Stimulated activated naive CD4-positive, alpha-beta T cell (primary cell): Measurements from ENCODE around the gene RUNX1.
"Not testable (repeated sequence)": the region's sequence is repeated elsewhere in the genome, so short reads cannot be mapped to it uniquely, and the experiment has no call there.

Experiments
- DNase-seq, 6 experiments: peaks; one replicate each; lab custom pipeline; 2025; lab: John Stamatoyannopoulos, UW

The RUNX1 gene

GRCh38 chr21:34807146-34807880 is 241.8 kb downstream of the RUNX1 start:
- DNase-seq = no peak

GRCh38 chr21:34806423-34806822 is 242.7 kb downstream of the RUNX1 start:
- DNase-seq = no peak

DNA sequence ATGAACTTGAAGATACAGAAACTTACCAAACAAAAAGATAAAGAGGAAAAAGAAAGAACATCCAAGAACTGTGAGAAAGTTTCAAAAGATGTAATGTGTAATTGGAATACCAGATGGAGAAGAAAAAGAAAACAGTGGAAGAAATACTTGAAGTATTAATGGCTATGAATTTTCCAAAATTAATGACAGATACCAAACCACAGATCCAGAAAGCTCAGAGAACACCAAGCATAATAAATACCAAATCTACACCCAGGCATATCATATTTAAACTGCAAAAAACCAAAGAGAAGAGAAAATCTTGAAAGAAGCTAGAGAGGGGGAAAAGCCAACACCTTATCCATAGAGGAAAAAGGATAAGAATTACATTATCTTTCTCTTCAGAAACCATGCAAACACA is 243.9 kb downstream of the RUNX1 start:
- no peak for DNase-seq

- not testable (repeated sequence) for DNase-seq
Measured at GRCh38 chr21:34804584-34804983, 244.5 kb downstream of the RUNX1 start.

DNA sequence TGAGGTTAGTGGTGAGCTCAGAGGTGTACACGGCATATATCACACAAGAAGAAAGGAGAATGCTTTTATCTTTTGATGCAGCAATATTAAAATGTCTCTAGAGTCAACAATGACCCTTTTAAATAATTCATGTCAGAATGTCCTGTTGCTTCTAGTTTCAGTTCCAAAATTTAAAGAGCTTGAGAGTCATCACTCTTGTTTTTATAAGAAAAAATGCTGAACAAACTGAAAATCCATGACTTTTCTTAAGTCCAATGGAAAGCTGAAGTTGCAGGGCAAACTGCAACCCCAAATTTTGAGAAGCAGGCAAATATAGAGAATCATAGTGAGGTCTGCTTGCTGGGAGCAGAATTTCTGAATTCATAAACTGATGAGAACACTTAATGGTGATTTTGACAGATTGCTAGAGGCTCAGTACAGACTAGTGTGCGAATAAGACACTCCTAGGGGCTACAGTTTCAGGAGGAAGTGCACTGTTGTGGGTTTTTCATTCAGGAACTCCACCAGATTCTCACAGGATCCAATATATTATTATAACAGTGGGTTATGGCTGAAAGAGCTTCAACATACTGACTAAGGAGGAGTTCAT is 245.2 kb downstream of the RUNX1 start:
- DNase-seq = no peak

DNA sequence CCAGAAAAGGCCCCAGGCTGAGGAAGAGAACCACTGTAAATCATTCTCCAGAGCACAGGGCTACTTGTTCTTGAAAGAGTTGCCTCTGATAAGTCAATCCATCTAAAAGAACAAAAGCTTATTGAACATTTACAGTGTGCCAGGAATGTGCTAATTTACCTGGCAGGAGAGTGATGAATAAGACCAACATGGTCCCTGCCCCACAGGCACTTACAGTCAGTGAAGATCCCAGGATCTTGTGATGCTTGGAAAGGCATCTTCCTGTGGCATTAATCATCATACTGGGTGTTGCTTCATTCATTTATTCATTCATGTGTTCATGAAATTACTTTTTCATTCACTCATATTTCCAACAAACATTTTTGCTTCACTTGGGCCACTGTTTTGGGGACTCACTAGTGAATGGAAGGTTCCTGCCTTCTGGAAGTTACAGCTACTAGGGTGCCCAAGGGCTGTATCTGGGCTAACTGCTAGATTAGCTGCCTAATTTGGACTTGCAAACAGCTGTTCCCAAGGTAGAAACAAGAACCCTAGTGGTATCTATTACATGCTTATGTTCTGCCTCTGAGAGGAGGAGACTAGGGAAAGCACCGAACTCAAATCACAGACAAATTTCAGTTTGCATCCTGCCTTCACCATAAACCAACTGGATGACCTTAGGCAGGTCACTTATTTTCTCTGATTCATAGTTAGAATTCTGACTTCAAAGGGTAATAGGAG is 246.8 kb downstream of the RUNX1 start:
- no peak for DNase-seq

- DNase-seq = no peak
Measured at GRCh38 chr21:34801519-34802132, 247.5 kb downstream of the RUNX1 start.

- DNase-seq = no peak
Measured at GRCh38 chr21:34800797-34801518, 248.1 kb downstream of the RUNX1 start.

DNA sequence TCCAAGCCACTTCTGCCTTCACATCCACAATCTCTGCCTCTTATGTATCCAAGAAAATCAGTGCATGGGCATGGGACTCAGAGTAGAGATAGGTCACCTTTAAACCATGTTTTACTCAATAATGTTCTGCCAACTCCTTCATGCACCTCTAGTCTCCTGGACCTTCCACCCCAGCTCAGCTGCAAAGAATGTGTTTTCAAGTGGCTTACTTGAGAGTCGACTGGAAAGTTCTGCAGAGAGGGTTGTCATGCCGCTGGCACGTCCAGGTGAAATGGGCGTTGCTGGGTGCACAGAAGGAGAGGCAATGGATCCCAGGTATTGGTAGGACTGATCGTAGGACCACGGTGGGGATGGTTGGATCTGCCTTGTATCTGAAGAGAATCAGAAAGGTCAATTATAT is 250.0 kb downstream of the RUNX1 start:
- DNase-seq = no peak

DNA sequence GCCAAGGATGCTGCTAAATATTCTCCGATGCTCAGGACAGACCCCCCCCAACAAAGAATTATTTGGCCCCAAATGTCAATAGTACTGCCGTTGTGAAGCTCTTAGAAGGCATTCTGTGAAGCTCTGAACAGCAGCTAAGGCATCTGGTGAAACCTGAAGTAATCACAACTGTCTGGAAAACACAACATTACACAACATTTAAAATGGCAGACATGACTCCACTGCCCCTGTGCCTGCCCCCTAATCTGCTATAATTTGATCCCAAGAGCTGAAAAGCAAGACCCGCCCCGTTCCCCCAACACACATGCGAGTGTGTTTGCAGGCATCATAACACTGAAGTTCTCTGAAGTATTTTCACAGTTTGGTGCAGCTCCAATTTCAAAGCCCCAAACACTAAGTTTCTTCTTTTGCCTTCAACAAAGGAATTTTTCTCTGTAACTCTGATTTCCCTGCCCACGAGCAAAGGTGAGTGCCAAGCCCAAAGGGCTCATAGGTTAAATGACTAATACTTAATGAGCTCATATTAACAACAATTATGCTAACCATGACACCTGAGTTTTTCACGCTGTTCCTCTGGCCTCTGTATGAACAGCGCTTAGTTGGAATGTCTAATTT is 251.1 kb downstream of the RUNX1 start:
- DNase-seq = no peak

GRCh38 chr21:34797201-34797525 is 251.9 kb downstream of the RUNX1 start:
- DNase-seq = no peak

DNA sequence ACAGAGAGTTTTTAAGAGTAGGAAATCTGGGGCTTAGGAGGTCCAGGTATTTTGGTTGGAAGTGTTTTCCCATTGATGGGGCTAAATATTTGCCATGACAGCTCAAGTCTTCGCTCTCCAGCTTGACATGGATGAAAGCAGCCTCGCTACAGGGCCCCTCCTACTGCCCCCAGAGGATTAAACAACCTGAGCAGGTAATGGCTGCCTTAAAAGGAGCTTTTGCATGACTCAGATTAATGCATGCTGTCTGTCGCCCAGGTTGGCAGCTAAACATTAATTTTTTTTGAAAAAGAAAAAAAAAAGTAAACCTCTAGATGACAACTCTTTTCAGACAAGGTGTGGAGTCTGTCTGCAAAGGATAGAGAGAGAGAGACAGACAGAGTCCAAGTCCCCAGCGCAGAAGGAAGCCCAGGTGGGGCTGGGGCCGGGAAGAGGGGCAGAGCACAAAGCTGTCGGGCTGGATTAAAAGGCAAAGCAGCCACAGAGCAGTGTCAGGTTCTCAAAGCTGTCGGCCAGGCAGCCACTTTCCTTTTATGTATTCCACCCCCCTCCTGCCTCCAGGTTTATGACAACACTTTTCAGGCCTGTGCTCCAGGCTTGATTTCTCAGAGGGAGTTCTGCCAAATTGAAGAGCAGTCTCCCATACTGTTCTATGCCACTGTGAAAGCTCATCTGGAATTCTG is 252.4 kb downstream of the RUNX1 start:
- DNase-seq = no peak

DNA sequence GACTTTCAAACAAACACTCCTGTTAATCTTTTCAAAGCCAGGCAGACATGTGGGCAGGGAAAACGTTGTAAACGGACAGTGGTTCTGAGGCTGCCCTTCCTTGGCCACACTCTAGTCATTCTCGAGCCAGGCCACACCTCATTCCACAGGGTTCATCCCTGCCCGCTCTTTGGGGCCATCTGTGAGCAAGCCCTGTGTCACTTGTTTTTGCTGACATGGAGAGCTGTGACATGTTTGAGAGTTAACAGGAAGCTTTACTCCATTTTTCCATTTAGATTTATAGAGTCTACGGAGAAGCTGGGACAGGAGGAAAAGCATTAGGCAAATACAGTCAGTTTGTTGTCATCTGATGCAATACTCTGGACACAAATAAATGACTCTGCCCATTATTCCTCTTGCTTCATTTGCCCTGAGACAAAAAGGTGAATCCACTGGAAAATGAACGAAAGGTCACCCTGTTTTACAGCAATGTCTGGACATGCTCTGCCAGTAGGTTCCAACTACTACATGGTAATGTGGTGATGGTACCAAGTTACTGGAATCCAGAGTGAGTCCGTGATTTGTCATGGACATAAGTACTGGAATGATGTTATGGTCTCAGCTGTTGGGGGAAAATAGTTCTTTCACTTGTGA is 253.4 kb downstream of the RUNX1 start:
- DNase-seq = no peak

DNA sequence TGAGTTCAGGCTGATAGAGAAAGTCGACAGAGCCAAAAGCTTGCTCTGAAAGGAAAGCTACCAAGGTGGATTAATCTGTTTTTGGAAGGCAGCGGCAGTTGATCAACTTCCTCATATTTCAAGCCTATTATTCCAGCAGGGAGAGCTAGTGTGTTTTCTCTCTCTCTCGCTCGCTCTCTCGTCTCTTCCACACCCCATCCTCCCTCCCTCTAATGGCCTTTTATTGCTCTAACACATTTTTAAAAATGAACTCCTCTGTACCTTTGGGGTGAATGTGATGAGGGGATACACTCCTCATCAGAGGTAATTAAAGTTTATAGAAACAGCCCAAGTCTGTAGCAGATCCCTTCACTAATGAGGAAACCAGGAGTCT is 253.9 kb downstream of the RUNX1 start:
- no peak for DNase-seq

DNA sequence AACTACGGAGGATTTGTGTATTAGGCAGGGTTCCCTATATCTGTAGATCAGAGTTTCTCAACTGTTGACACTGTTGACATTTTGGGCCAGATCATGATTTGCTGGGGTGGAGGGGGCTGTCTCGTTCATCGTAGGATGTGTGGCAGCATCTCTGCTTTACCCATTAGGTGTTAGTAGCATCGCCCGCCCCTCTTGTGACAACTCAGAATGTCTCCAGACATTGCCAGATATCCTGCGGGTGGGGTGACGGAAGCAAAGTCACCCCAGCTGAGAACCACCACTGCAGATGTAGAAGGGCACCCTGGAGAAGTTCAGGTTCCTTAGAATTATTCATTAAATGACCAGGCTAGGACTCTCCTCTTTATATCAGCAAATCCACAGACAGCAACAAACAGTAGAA is 254.4 kb downstream of the RUNX1 start:
- no peak for DNase-seq

- no peak for DNase-seq
Measured at GRCh38 chr21:34793471-34793870, 255.6 kb downstream of the RUNX1 start.

DNA sequence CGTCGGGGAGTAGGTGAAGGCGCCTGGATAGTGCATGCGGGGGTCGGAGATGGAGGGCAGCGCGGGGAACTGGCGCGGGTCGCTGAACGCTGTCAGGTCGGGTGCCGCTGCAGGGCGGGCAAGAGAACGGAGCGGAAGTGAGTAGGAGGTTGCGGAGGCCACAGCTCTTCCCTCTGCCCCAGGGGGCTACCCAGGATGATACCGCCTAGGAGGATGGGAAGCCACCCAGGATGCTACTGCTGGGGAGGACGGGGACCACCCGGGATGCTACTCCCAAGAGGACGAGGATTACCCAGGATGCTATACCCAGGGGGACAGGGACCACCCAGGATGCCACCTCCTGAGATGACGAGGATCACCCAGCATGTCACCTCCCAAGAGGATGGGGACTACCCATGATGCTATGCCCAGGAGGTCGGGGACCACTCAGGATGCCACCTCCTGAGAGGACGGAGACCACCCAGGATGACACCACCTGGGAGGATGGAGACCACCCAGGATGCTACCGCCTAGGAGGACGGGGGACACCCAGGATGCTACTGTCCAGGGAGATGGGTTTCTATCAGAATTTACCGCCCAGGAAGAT is 256.5 kb downstream of the RUNX1 start:
- no peak for DNase-seq

DNA sequence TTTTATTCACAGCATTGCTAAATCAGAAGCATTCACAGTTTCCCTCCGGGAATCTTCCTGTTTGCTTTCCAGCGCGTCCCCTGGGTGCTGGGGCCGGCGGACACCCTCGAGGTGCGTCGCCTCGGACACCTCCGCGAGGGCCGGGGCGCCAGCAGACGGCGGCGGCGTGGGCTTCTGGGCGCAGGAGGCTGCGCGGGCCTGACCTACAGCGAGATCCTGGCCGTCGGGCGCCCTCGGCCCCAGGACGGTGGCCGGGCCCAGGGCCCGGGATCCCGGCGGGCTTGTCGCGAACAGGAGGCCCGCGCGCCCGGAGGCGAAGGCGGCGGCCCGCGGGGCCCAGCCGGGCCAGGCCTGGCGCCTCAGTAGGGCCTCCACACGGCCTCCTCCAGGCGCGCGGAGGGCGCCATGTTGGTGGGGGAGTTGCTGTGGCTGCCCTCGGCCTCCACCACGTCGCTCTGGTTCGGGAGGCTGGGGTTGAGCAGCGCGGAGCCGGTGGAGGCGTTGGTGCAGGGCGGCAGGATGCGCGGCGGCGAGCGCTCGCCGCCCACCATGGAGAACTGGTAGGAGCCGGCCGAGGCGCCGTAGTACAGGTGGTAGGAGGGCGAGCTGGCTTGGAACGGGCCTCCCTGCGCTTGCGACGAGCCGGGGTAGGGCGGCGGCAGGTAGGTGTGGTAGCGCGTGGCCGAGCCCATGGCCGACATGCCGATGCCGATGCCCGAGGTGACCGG is 257.2 kb downstream of the RUNX1 start:
- DNase-seq = no peak

- no peak for DNase-seq
Measured at GRCh38 chr21:34790834-34791233, 258.3 kb downstream of the RUNX1 start.

GRCh38 chr21:34790341-34790740 is 258.8 kb downstream of the RUNX1 start:
- no peak for DNase-seq
